GM08714 (cell line): ENCODE measurements around the gene PCP2.
"Not testable (repeated sequence)": the region's sequence is repeated elsewhere in the genome, so short reads cannot be mapped to it uniquely, and the experiment has no call there.

Experiments
- H3K4me3 ChIP-seq: fragments of 200-500 bp; sonication (Bioruptor generic); 2 replicates; pipeline ENCODE4 v1.5.1; 2014; ENCODE audit warnings: mild to moderate bottlenecking, low read length, inconsistent platforms
- ZNF274 ChIP-seq: IDR thresholded peaks from 2 replicates; pipeline ENCODE4 v1.6.1; 2012; ENCODE audit warnings: mild to moderate bottlenecking, low read depth, low read length

Gene PCP2

GRCh38 chr19:7648265-7649014 is 14.9 kb upstream of the PCP2 start:
- no peak overlapping the region for H3K4me3 ChIP-seq
- TF ChIP-seq ZNF274, result no peak

GRCh38 chr19:7647156-7647555 is 13.6 kb upstream of the PCP2 start:
- no peak overlapping the region for H3K4me3 ChIP-seq
- no peak for TF ChIP-seq ZNF274

GRCh38 chr19:7646426-7646700 is 12.8 kb upstream of the PCP2 start:
- H3K4me3 ChIP-seq, result no peak overlapping the region
- no peak for TF ChIP-seq ZNF274

- H3K4me3 ChIP-seq, result no peak overlapping the region
Measured at GRCh38 chr19:7645656-7646425, 12.3 kb upstream of the PCP2 start.

GRCh38 chr19:7645163-7645562 is 11.6 kb upstream of the PCP2 start:
- H3K4me3 ChIP-seq, result no peak overlapping the region
- no peak for TF ChIP-seq ZNF274

More at GRCh38 chr19:7645656-7646425, 12.3 kb upstream of the PCP2 start:
- no peak for TF ChIP-seq ZNF274

- no peak for TF ChIP-seq ZNF274
- H3K4me3 ChIP-seq, result no peak overlapping the region
Measured at GRCh38 chr19:7644550-7644877, 11.0 kb upstream of the PCP2 start.

GRCh38 chr19:7643629-7644549 is 10.4 kb upstream of the PCP2 start:
- H3K4me3 ChIP-seq, result not testable (repeated sequence)

GRCh38 chr19:7643031-7643415 is 9.5 kb upstream of the PCP2 start:
- no peak for TF ChIP-seq ZNF274
- no peak overlapping the region for H3K4me3 ChIP-seq

GRCh38 chr19:7642295-7643030 is 8.9 kb upstream of the PCP2 start:
- TF ChIP-seq ZNF274, result no peak
- no peak overlapping the region for H3K4me3 ChIP-seq

GRCh38 chr19:7641290-7642276 is 8.1 kb upstream of the PCP2 start:
- TF ChIP-seq ZNF274, result no peak
- H3K4me3 ChIP-seq, result no peak overlapping the region

- H3K4me3 ChIP-seq, result no peak overlapping the region
- TF ChIP-seq ZNF274, result no peak
Measured at GRCh38 chr19:7640803-7641202, 7.3 kb upstream of the PCP2 start.

- no peak for TF ChIP-seq ZNF274
- H3K4me3 ChIP-seq, result no peak overlapping the region
Measured at GRCh38 chr19:7639863-7640348, 6.4 kb upstream of the PCP2 start.
